MM.1S (cell line): Measurements from ENCODE around the gene FNDC8.
"Not testable (repeated sequence)": the region's sequence is repeated elsewhere in the genome, so short reads cannot be mapped to it uniquely, and the experiment has no call there.

Source experiments
- CTCF ChIP-seq: fragments of 300-600 bp; sonication (generic); IDR thresholded peaks from 2 replicates; pipeline ENCODE4 v1.5.1; 2016; ENCODE audit warnings: antibody characterized with exemption, low read length, mixed read lengths
- EZH2 ChIP-seq: fragments of 300-600 bp; sonication (generic); optimal IDR thresholded peaks from 2 replicates; pipeline ENCODE3; 2017; ENCODE audit warnings: low read depth, mild to moderate bottlenecking, antibody characterized with exemption, low read length, mixed read lengths
- EZH2phosphoT487 ChIP-seq: fragments of 300-600 bp; sonication (generic); IDR thresholded peaks from 2 replicates; pipeline ENCODE4 v1.6.1; 2018; ENCODE audit warnings: antibody characterized with exemption, low read length

GRCh38 chr17:35172321-35172720 is 50.9 kb downstream of the FNDC8 start:
- not testable (repeated sequence) for TF ChIP-seq CTCF, EZH2phosphoT487, EZH2
